OCI-M2 (cell line): ENCODE results near the gene EVI2A.

Source experiments
- DNase-seq: peaks from one replicate; lab custom pipeline; 2025; ENCODE audit not compliant: unreplicated experiment; lab: John Stamatoyannopoulos, UW

The EVI2A gene

GRCh38 chr17:31279401-31279800 is 42.0 kb downstream of the EVI2A start:
- no peak for DNase-seq

- no peak for DNase-seq
These were observed 46.3 kb downstream of the EVI2A start for GRCh38 chr17:31275116-31275515.

GRCh38 chr17:31274252-31274651 is 47.2 kb downstream of the EVI2A start:
- DNase-seq, result no peak

- DNase-seq, result no peak
These were observed 47.9 kb downstream of the EVI2A start for GRCh38 chr17:31273516-31273915.

- DNase-seq, result no peak
These were observed 48.6 kb downstream of the EVI2A start for GRCh38 chr17:31272803-31273202.

GRCh38 chr17:31272236-31272635 is 49.2 kb downstream of the EVI2A start:
- no peak for DNase-seq

GRCh38 chr17:31269578-31269983 is 51.8 kb downstream of the EVI2A start:
- no peak for DNase-seq

- no peak for DNase-seq
These were observed 52.3 kb downstream of the EVI2A start for GRCh38 chr17:31269036-31269577.
